DMS153 (cell line): ENCODE data around the gene DZIP1L.

Experiments used
- DNase-seq: peaks from one replicate; lab custom pipeline; 2025; lab: John Stamatoyannopoulos, UW

The DZIP1L gene

DNA sequence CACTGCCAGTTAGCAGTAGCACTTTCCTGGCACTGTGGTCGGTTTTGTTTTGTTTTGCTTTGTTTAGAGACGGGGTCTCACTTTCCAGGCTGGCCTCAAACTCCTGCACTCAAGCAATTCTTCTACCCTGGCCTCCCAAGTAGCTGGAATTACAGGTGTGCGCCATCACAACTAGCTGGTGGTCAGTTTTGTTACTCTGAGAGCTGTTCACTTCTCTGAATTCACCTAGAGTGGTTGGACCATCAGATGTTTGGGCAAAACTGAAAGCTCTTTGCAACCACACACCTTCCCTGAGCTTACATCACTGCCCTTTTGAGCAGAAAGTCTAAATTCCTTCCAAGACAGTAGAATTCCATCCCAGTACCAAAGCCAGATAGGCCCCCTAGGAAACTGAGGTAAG lies 82.8 kb downstream of the DZIP1L start:
- DNase-seq, result no peak

DNA sequence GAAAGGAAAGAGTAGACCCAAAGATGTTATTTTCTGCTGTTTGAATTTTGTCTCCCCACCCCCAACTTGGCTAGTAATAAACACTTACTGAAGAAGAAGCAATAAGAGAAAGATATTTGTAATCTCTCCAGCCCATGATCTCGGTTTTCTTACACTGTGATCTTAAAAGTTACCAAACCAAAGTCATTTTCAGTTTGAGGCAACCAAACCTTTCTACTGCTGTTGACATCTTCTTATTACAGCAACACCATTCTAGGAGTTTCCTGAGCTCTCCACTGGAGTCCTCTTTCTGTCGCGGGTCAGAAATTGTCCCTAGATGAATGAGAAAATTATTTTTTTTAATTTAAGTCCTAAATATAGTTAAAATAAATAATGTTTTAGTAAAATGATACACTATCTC lies 83.9 kb downstream of the DZIP1L start:
- no peak for DNase-seq

- DNase-seq, result no peak
These were observed 84.6 kb downstream of the DZIP1L start for GRCh38 chr3:138030734-138031280.

GRCh38 chr3:138027821-138028220 lies 87.6 kb downstream of the DZIP1L start:
- no peak for DNase-seq

- no peak for DNase-seq
These were observed 89.9 kb downstream of the DZIP1L start for GRCh38 chr3:138025553-138025952.

GRCh38 chr3:138023754-138024153 lies 91.7 kb downstream of the DZIP1L start:
- no peak for DNase-seq

DNA sequence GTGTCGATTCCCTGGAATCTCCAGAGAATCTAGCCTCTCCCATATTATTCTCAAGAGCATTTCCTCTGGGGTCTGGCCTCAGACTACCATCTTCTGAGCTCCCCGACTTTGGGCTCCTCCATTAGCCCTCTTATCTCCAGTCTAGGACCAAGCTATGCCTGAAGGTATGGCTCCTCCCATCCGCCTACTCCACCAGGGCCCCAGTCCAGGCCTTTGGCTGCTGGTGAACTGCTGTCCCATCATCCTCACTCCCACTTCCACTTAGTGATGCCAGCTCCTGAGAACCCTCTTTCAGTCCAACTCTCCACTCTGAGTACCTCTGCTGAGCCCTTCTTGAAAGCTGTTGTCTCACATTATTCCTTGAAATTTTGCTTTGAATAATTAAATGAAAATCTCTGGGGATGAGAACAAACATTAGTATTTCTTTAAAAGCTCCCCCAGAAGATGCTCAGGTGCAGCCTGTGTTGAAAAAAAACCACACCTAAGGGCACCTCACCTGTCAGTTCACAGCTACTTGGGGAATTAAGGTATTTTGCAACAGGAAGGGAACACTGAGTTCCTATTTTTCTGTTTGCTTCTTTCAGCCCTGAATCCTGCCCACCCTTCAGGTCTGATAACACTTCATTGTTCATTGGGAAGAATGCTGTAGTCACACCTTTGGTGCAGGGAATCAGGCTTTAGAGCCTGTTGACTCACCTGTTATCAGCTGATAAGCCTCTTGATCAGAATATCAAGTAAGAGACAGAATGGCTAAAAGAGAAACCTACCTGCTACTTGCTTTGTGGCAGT lies 95.9 kb downstream of the DZIP1L start:
- no peak for DNase-seq

- no peak for DNase-seq
These were observed 99.3 kb downstream of the DZIP1L start for GRCh38 chr3:138016065-138016464.

GRCh38 chr3:138012526-138012925 lies 102.9 kb downstream of the DZIP1L start:
- no peak for DNase-seq
